ENCODE results near the gene MYOCD.

MYOCD gene

DNA sequence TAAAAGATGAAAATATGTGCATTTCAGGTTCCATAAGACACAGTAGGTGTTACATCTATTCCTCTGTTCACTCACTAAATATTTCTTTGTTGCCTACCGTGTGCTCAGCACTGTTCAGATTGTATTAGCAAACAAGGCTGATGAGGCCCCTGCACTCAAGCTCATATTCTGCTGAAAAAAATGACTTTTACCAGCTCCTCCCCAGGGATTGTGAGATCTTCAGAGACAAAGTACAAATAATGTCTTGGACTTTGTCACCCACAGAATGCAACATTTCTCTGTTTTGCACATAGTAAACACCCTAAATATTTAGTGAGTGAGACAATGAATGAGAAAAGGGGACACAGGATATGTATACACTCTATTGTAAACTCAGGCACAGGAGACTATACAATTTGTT is 21.9 kb upstream of the MYOCD start:
- no peak for DNase-seq (ENCODE audit: low read depth)

DNA sequence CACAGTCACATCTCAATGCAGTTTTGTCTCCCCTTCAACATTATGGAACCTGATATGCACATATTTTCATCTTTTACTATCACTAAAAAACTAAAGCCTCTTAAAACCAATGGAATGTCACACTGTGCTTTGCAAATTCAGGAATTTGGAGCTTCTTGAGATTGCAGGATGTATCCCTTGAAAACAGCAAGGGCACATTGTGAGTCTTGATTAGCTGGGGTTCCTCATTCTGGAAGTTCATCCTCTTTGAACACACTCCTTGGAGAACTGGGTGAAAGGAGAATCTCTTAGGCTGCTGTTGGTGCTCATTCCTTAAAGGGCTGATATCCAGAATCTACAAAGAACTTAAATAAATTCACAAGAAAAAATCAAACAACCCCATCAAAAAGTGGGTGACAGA is 21.1 kb upstream of the MYOCD start:
- no peak for DNase-seq (ENCODE audit: low read depth)

- no peak for DNase-seq (ENCODE audit: low read depth)
Observed at GRCh38 chr17:12646761-12647422, 18.8 kb upstream of the MYOCD start.

DNA sequence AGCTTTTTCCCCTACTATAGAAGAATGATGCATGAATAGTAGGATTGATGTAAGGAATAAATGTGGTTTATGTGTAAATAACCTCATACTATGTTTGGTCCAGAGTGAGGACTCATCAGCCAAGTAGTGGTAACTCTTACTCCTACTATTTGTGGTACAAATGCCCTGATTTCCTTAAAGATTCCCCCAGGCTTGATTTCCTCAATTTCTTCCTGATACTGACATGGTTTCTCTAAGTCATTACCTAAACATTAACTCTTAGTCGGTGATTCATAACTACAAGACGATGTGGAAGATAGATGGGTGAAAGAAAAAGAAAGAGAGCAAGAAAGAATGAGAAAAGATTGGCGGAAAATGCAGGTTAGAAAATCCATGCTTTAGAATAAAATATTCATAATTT is 17.2 kb upstream of the MYOCD start:
- DNase-seq (ENCODE audit: low read depth), result no peak

- no peak for DNase-seq (ENCODE audit: low read depth)
Observed at GRCh38 chr17:12655936-12656335, 9.8 kb upstream of the MYOCD start.

DNA sequence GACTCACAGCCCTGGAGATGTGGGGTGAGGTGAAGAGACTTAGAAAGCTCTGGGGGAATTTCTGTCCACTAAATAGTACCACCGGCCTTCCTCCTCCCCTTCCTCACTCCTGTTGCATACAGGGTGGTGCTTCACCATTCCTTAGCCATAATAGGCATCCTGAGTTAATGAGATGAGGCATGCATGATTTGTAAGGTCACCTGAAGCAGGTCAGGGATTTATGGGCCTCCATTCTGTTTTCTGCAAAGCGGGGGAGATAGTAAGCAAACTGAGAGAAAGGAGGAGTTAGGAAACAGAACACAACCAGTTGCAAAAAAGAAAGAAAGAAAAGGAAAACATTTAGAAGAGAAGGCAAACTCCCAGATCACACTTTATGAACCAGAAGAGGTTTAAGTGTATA is 9.3 kb upstream of the MYOCD start:
- DNase-seq (ENCODE audit: low read depth), result no peak

DNA sequence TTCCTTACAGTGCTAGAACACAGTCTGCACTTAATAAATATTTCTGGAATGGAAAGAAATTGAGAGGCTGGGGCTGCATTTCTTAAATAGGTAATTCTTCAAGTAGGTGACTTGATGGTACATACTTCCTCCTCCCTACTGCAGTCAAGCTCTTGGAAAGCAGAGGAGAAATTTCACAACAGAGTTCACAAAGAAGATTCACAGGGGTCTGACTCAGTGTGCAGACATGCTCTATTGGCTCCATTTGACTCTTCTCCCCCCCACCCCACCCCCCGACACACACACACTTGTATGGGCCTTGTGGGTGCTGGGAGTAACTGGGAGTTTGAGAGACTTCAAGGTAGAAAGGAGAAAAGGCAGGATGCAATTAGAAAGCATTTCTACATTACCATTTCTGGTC is 6.2 kb upstream of the MYOCD start:
- DNase-seq (ENCODE audit: low read depth), result no peak

DNA sequence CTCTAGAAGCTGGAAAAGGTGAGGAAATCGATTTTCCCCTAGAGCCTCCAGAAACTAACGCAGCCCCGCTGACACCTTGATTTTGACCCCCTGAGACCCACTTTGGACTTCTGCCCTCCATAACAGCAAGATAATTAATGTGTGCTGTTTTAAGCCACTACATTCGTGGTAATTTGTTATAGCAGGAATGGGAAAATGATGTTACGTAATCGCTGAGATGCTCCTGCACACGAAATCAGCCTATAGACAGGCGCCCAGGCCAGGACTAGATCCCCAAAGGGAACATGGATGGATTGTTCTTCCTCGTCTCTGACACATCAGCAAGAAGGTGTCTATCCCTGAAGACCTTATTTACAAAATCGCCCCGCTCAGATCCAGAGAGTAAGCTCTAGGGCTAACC is 1.4 kb upstream of the MYOCD start:
- DNase-seq (ENCODE audit: low read depth), result no peak

DNA sequence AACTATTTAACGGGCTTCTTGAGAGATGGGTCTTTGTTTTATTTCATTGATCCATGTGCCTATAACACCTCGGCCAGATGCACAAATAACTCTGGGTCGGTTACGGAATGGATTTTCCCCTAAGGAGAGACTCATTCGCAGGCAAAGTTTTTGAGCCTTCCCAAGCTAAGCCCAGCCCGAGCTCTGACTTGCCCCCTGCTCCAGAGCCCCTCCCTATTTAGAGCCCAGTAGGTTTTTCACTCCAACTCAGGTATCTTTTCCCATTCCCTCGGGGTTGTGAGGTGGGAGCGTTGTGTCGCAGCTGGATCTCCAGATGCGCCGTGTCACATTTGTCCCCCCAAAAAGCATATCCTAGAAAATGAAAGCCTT is 812 bp upstream of the MYOCD start:
- no peak for DNase-seq (ENCODE audit: low read depth)

DNA sequence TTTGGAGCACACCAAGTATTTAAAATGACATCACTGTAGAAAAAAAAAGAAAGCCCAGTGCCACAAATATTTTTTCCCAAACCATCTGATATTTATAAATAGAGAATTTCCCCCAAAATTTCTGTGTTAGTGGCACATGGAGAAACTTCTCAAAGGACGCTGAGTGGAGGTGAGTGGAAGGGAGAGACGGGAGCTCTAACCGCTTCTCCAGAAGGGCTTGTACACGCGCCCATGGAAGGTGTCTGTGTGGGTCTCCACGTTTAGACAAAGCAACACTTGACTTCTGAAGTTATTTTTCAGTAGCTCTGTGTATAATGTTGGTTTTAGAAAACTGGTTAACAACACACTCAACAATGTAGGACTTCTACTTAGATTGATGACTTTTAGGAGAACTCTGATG is 1.0 kb downstream of the MYOCD start:
- no peak for DNase-seq (ENCODE audit: low read depth)

DNA sequence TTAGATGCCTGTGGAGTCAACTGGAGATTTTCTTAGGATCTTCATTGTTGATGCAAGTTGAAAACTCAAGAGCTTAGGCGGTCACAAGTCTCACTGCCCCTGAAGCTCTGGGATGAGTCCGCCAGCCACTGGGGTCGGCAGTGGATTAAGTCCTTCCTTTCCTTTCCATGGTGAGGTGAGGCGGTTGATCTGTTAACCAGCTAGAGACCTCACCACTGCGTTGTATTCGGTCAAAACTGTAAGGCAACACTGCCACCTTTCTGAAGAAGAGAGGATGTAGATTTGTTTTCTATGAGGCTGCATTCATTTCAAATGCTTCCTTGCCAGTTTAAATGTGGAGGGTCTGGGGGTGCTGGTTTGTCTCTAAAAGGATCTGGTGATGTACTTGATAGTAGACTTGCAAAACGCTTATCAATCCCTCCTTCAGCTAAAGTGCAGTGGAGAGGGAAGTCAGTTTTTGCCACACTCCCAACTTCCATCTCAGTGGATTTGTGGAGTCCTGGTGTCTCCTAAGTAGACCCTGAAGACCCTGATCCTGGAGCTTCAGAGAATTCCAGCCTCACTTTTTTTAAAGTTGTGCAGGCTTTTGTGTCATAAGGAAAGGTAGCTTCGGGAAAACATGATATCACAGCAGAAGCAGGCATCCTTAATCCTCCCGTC is 1.7 kb downstream of the MYOCD start:
- DNase-seq (ENCODE audit: low read depth), result no peak

DNA sequence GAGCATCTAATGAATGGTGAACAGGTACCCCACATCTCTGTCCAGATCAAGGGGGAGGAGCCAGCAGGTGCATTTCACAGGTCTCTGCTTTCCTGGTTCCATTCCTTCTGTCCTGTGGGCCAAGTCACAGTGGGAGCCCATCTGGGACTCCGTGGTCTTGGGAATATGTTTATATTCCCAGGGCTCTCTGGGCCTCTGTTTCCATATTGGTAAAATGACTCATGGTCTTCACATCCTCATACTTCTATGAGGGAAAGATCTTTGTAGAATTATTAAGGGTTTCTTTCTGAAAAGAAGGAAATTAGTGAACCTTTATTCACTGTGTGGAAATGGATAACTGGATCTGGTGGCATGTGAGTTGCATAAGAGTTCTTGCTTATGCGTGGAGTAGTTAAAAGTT is 6.2 kb downstream of the MYOCD start:
- DNase-seq (ENCODE audit: low read depth), result no peak

DNA sequence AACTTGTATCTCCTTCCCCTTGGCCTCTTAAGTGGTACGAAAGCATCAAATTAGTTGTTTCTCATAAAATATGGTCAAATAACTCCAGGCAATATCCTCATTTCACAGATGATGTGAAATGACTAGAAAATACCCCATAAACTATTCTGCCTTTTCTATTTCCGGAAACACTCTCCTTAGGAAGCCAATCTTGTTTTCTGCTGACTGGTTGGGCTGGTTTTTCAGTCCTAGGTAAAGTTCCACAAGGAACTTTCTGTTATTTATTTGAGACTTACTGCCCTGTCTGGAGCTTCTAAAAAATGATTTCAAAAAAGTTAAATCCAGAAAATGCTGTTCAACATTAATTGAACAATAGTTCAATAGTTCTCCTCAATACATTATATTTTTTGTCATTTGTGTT is 7.3 kb downstream of the MYOCD start:
- no peak for DNase-seq (ENCODE audit: low read depth)

GRCh38 chr17:12673788-12674187 is 8.1 kb downstream of the MYOCD start:
- no peak for DNase-seq (ENCODE audit: low read depth)

GRCh38 chr17:12680407-12680897 is 14.8 kb downstream of the MYOCD start:
- no peak for DNase-seq (ENCODE audit: low read depth)

GRCh38 chr17:12680993-12681392 is 15.3 kb downstream of the MYOCD start:
- DNase-seq (ENCODE audit: low read depth), result no peak

DNA sequence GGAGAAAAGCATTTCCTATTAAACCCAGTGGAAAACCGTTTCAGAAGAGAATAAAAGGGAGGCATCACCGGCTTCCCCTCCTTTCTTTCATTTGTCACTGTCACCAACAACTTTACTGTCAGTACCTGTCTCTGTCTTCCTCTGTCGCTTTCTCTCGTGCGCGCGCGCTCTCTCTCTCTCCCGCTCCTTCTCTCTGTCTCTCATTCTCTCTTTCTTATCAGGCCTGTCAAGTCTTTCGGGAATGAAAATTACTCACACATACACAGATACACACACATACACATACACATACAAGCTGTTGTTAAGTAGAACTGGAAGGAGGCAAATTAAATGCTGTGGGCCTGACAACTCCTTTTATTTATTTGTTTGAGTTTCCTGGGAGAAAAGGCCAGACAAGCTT is 17.6 kb downstream of the MYOCD start:
- DNase-seq (ENCODE audit: low read depth), result no peak

DNA sequence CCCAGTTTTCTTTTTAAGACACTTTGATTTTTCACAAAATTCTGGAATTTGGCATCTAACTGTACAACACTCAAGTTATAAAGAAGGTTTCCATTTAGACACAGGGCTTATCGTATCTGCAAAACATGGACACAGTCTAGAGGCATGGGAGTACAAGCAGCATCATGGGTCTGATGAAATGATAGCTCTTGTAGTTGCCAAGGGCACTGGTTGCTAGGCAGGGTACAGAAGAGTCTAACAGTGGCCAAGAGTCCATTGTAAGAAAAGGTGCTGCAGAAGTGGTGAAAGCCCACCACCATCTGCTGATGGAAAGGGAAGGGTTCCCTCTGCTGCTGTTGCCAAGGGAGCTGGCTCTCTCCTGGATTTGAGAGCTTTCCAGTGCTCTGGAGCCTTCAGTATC is 20.8 kb downstream of the MYOCD start:
- DNase-seq (ENCODE audit: low read depth), result no peak

DNA sequence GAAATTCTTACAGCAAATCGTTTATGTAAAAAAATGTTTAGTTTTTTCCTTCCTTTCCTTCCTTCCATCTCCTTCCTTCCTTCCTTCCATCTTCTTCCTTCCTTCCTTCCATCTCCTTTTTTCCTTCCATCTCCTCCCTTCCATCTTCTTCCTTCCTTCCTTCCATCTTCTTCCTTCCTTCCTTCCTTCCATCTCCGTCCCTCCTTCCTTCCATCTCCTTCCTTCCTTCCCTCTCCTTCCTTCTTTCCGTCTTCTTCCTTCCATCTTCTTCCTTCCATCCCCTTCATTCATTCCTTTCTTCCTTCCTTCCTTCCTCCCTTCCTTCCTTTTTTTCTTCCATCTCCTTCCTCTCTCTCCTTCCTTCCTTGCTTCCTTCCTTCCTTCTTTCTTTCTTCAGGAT is 22.7 kb downstream of the MYOCD start:
- no peak for DNase-seq (ENCODE audit: low read depth)

- no peak for DNase-seq (ENCODE audit: low read depth)
Observed at GRCh38 chr17:12691173-12691572, 25.5 kb downstream of the MYOCD start.

- no peak for DNase-seq (ENCODE audit: low read depth)
Observed at GRCh38 chr17:12693640-12694039, 27.9 kb downstream of the MYOCD start.

DNA sequence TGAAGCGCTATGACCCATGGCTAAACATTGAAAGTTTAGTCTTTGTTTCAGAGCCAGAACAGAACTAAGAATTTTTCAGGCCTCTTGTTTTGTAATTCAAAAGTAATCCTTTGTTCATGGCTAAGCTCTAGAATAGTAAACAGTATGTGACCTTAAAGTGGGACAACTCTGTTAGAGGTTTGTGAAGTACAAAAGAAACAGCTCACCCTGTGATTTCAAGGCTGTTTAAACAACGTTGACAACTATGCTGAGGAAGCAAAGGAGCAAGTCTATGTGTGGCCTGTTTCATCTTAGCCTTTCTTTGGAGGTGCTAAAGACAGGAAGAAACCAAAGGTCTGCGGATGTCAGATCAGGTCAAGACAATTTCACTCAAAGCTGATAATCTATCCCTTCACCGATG is 40.4 kb downstream of the MYOCD start:
- no peak for DNase-seq (ENCODE audit: low read depth)

GRCh38 chr17:12709063-12709462 is 43.4 kb downstream of the MYOCD start:
- DNase-seq (ENCODE audit: low read depth), result no peak

- DNase-seq (ENCODE audit: low read depth), result no peak
Observed at GRCh38 chr17:12712415-12712814, 46.7 kb downstream of the MYOCD start.

Measured in stimulated activated CD4-positive, alpha-beta T cell treated with anti-CD3 and anti-CD28 coated beads, Interleukin-2, amount 100 ng/mL, for 4 hours (primary cell).